SK-N-SH treated with all-trans-retinoic acid at 6 μM for 48 hours (cell line): ENCODE data around the gene TRIM46.
A peak's percentile ranks its signal among the peaks of the same experiment; 100 is the strongest.

Experiments used
- ATAC-seq: fragments of 200-7000 bp; cut with Tn5 transposase; 3 replicates; pipeline ENCODE4 v1.9.1; 2020; ENCODE audit warnings: mild to moderate bottlenecking, moderate library complexity
- ARNTL ChIP-seq: fragments of 450-650 bp; formaldehyde crosslinking; IDR thresholded peaks from 2 replicates; pipeline ENCODE4 v1.5.0; 2020; ENCODE audit warnings: low read depth, mild to moderate bottlenecking, moderate library complexity, borderline replicate concordance
- BACH2 ChIP-seq: fragments of 250-450 bp; sonication (Bioruptor Pico); IDR thresholded peaks from 2 replicates; pipeline ENCODE4 v1.9.0; 2021; ENCODE audit warnings: mild to moderate bottlenecking, borderline replicate concordance
- CREB5 ChIP-seq: fragments of 250-450 bp; sonication (Bioruptor Pico); IDR thresholded peaks from 2 replicates; pipeline ENCODE4 v1.5.1; 2020; ENCODE audit warnings: low read depth, mild to moderate bottlenecking, moderate library complexity
- CSDC2 ChIP-seq: fragments of 250-450 bp; sonication (Bioruptor Pico); IDR thresholded peaks from 2 replicates; pipeline ENCODE4 v1.5.0; 2020; ENCODE audit warnings: mild to moderate bottlenecking, moderate library complexity
- CSRNP3 ChIP-seq: fragments of 250-450 bp; sonication (Bioruptor Pico); IDR thresholded peaks from 2 replicates; pipeline ENCODE4 v1.5.1; 2021; ENCODE audit warnings: mild to moderate bottlenecking, moderate library complexity
- ESRRG ChIP-seq: fragments of 250-450 bp; sonication (Bioruptor Pico); IDR thresholded peaks from 2 replicates; pipeline ENCODE4 v1.6.1; 2021; ENCODE audit warnings: mild to moderate bottlenecking
- GLIS3 ChIP-seq: fragments of 250-450 bp; sonication (Bioruptor Pico); IDR thresholded peaks from 2 replicates; pipeline ENCODE4 v1.5.0; 2020; ENCODE audit warnings: mild to moderate bottlenecking, moderate library complexity
- ISL1 ChIP-seq: fragments of 250-450 bp; sonication (Bioruptor Pico); IDR thresholded peaks from 2 replicates; pipeline ENCODE4 v2.1.2; 2022; ENCODE audit warnings: mild to moderate bottlenecking, moderate library complexity
- OSR1 ChIP-seq: fragments of 250-450 bp; sonication (Bioruptor Pico); IDR thresholded peaks from 2 replicates; pipeline ENCODE4 v1.8.0; 2022; ENCODE audit warnings: moderate library complexity, mild to moderate bottlenecking, inconsistent platforms
- PATZ1 ChIP-seq: fragments of 250-450 bp; sonication (Bioruptor Pico); IDR thresholded peaks from 2 replicates; pipeline ENCODE4 v1.8.0; 2020; ENCODE audit warnings: mild to moderate bottlenecking, moderate library complexity, borderline replicate concordance
- POU6F1 ChIP-seq: fragments of 250-450 bp; sonication (Bioruptor Pico); IDR thresholded peaks from 2 replicates; pipeline ENCODE4 v1.8.0; 2021; ENCODE audit warnings: low read depth, mild to moderate bottlenecking, moderate library complexity, borderline replicate concordance
- PPARA ChIP-seq: fragments of 250-450 bp; sonication (Bioruptor Pico); IDR thresholded peaks from 2 replicates; pipeline ENCODE4 v1.5.0; 2020; ENCODE audit warnings: mild to moderate bottlenecking, borderline replicate concordance
- RARB ChIP-seq: fragments of 250-450 bp; sonication (Bioruptor Pico); IDR thresholded peaks from 2 replicates; pipeline ENCODE4 v1.8.0; 2021; ENCODE audit warnings: mild to moderate bottlenecking, moderate library complexity
- TCF4 ChIP-seq: fragments of 250-450 bp; sonication (Bioruptor Pico); IDR thresholded peaks from 2 replicates; pipeline ENCODE4 v1.8.0; 2021; ENCODE audit warnings: mild to moderate bottlenecking, moderate library complexity, borderline replicate concordance
- ZFP3 ChIP-seq: fragments of 250-450 bp; sonication (Bioruptor Pico); IDR thresholded peaks from 2 replicates; pipeline ENCODE4 v1.5.0; 2020; ENCODE audit warnings: mild to moderate bottlenecking, moderate library complexity
- ZFP30 ChIP-seq: fragments of 450-650 bp; formaldehyde crosslinking; IDR thresholded peaks from 2 replicates; pipeline ENCODE4 v1.5.0; 2022; ENCODE audit warnings: mild to moderate bottlenecking, moderate library complexity
- ZNF565 ChIP-seq: fragments of 450-650 bp; formaldehyde crosslinking; conservative IDR thresholded peaks from 2 replicates; pipeline ENCODE4 v1.5.0; 2020; ENCODE audit warnings: low read depth, mild to moderate bottlenecking, moderate library complexity
- ZNF70 ChIP-seq: fragments of 450-650 bp; formaldehyde crosslinking; IDR thresholded peaks from 2 replicates; pipeline ENCODE4 v1.5.0; 2020; ENCODE audit warnings: mild to moderate bottlenecking, moderate library complexity
- ZNF8 ChIP-seq: fragments of 450-650 bp; formaldehyde crosslinking; IDR thresholded peaks from 2 replicates; pipeline ENCODE4 v1.5.0; 2020; ENCODE audit warnings: mild to moderate bottlenecking, moderate library complexity

The TRIM46 gene

GRCh38 chr1:155171836-155172731 is 1.6 kb upstream of the TRIM46 start:
- no peak; the same call in 2 of the 3 replicates for ATAC-seq
- TF ChIP-seq ZFP3 (no peak), ZNF70 (peak; percentile 91), ZNF565 (CRISPR knock-in tag) (no peak)

- peak; percentile 78 for ATAC-seq
- TF ChIP-seq ESRRG (CRISPR knock-in tag) (no peak), ZNF8 (CRISPR knock-in tag) (no peak), ZNF70 (no peak), TCF4 (CRISPR knock-in tag) (no peak), BACH2 (CRISPR knock-in tag) (no peak), OSR1 (CRISPR knock-in tag) (no peak), PATZ1 (CRISPR knock-in tag) (no peak), ISL1 (CRISPR knock-in tag) (no peak), RARB (CRISPR knock-in tag) (no peak), CSDC2 (CRISPR knock-in tag) (no peak), PPARA (CRISPR knock-in tag) (no peak), POU6F1 (no peak), CSRNP3 (CRISPR knock-in tag) (no peak), ZNF565 (CRISPR knock-in tag) (no peak), GLIS3 (CRISPR knock-in tag) (no peak)
Measured at GRCh38 chr1:155172732-155173477, 744 bp upstream of the TRIM46 start, which contains the start of gene KRTCAP2. Gene KRTCAP2 (minus strand): TSS chr1:155173304. CDS start chr1:155173224, 80 bp downstream.

- no peak for TF ChIP-seq TCF4 (CRISPR knock-in tag)
- TF ChIP-seq BACH2 (CRISPR knock-in tag), result no peak
- no peak for TF ChIP-seq PPARA (CRISPR knock-in tag)
- no peak for TF ChIP-seq ZNF565 (CRISPR knock-in tag)
- no peak for TF ChIP-seq ZFP3
- no peak for TF ChIP-seq ISL1 (CRISPR knock-in tag)
- no peak for TF ChIP-seq GLIS3 (CRISPR knock-in tag)
- TF ChIP-seq OSR1 (CRISPR knock-in tag), result no peak
- TF ChIP-seq ZNF70, result no peak
- no peak for TF ChIP-seq ZFP30 (CRISPR knock-in tag)
- peak; percentile 3 for ATAC-seq
Measured at GRCh38 chr1:155174324-155175280, 953 bp downstream of the TRIM46 start.

- no peak for TF ChIP-seq CREB5 (CRISPR knock-in tag)
- TF ChIP-seq CSRNP3 (CRISPR knock-in tag), result no peak
- no peak for TF ChIP-seq TCF4 (CRISPR knock-in tag)
- TF ChIP-seq ARNTL (CRISPR knock-in tag), result no peak
- no peak for ATAC-seq
Measured at GRCh38 chr1:155175281-155175926, 1.8 kb downstream of the TRIM46 start.
